Measurements from ENCODE around the gene PTGDR2. TPM values are rescaled to one million over a fixed set of nuclear protein-coding genes. Genes with fewer than 3 reads are reported as not detected.

The PTGDR2 gene
- total and polyA plus RNA-seq, 9 donors, result 0.48 to 1.0 (median 0.71) TPM

DNA sequence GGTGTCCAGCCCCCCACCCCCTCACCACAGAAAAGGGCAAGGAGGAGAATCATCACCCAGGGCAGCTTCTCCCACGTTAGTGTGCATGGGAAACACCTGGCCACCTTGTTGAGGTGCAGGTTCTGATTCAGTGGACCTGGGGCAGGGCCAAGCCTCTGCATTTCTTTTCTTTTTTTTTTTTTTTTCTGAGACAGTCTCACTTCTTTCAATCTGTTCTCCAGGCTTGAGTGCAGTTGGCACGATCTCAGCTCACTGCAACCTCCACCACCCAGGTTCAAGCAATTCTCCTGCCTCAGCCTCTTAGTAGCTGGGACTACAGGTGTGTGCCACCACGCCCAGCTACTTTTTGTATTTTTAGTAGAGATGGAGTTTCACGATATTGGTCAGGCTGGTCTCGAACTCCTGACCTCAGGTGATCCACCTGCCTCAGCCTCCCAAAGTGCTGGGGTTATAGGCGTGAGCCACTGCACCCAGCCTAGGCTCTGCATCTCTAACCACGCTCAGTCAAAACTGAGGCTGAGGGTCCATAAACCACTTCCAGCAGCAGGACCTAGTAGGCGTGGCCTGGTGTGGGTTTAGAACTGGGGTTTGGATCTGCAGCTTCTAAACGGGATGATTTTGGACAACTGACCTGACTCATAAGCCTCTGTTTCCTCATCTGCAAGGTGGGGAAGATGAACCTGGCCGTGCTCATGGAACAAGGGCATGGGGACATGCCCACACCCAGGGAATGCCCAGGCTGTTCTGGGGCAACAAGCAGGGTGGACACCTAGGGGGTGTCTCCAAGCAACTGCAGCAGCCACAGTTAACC, 12.3 kb upstream of the PTGDR2 start:
- H3K27me3 ChIP-seq (ENCODE audit: control insufficient read depth, insufficient read depth, low read length), result no peaks in the 10 kb centered on the region
- no peaks in the 10 kb centered on the region for H3K9me3 ChIP-seq (replicated peaks; ENCODE audit: control insufficient read depth, low read depth, low read length)
- 80% methylated on average over 7 of the region's 10 CpGs for WGBS (ENCODE audit: insufficient coverage)
- H3K4me3 ChIP-seq (ENCODE audit: low read length), result no peak overlapping the region
- H3K36me3 ChIP-seq (ENCODE audit: control insufficient read depth, insufficient read depth, low read length), result no peaks in the 10 kb centered on the region
- peaks cover 38% of the 10 kb centered on the region for H3K4me1 ChIP-seq (ENCODE audit: control insufficient read depth, insufficient read depth, low read length)
- DNase-seq, result no peak
- H3K27ac ChIP-seq (ENCODE audit: low read length), result no peak overlapping the region

DNA sequence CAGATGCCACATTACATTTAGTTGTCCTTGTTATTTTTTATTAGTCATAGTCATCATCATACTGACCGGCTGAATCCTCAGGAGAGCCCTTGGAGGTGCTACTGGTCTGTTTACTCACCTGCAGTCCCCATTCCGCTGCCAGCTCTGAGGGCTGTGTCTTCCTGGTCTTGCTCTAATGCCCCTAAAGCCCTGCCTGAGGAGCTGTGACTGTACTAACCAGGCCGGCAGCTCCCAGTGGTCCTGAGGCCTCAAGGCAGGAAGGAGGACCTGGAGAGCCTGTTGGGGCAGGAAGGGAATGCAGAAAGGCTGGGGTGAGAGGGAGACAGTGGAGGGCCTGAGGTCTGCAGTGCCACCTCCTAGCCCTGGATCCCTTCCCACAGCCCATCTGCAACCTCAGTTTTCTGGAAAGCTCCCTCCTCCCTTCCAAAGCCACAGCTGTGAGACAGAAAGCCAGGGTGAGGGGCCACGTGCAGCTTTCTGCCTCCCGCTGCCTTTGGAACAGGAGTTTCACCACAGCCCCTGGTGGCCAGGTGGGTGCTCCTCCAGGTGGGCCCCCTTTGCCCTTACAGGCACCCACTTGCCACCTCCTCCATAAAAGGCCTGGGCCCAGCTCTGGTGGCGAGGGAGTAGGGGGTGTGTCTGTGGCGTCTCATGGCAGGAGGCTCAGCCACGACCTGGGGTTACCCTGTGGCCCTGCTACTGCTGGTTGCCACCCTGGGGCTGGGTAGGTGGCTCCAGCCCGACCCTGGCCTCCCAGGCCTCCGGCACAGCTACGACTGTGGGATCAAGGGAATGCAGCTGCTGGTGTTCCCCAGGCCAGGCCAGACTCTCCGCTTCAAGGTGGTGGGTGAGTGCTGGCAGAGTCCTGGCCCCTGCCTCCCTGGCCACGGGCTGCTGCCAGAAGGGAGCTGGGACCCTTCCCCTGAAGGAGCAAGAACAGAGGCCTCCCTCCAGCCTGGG, 11.4 kb upstream of the PTGDR2 start, which contains the start of gene ZP1:
ZP1 (plus strand) TSS at position 632 of the 960 bp plus-strand sequence; CDS start at position 652, 20 bp downstream.
- H3K36me3 ChIP-seq (ENCODE audit: control insufficient read depth, insufficient read depth, low read length), result no peaks in the 10 kb centered on the region
- no peak within 1 kb of the TSS for H3K27ac ChIP-seq (ENCODE audit: low read length)
- DNase-seq, result no peak
- H3K27me3 ChIP-seq (ENCODE audit: control insufficient read depth, insufficient read depth, low read length), result no peaks in the 10 kb centered on the region
- peaks cover 29% of the 10 kb centered on the region for H3K4me1 ChIP-seq (ENCODE audit: control insufficient read depth, insufficient read depth, low read length)
- no peak within 1 kb of the TSS for H3K4me3 ChIP-seq (ENCODE audit: low read length)
- WGBS (ENCODE audit: insufficient coverage), result 46% methylated on average over 8 of the region's 13 CpGs
- no peaks in the 10 kb centered on the region for H3K9me3 ChIP-seq (replicated peaks; ENCODE audit: control insufficient read depth, low read depth, low read length)

DNA sequence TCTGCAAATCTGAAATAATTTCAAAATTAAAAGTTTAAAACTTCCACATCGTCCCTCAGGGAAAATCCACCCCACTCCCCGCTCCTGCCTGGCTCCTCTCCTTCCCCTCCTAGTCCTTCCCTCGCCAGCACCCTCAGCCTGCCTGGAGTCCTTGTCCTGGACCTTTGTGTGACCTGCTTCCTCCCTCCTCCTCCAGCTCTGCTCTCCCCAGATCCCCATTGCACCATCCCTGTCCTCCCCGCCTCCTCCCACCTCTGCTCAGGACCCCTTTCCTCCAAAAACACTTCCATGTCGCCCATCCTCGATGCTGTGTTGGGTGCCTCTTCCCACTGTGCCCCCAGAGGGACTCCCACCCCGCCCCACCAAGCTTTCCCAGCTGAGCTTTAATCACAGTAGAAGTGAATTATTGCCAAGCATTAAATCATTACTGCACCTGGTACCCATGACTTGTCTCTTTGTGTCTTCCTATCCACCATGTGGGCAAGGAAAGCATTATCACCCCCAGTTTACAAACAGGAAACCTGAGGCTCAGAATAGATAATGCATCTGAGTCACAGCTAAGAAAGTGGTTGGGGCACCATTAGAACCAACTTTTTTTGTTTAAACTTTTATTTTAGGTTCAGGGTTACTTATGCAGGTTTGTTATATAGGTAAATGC, 9.2 kb upstream of the PTGDR2 start:
- H3K4me1 ChIP-seq (ENCODE audit: control insufficient read depth, insufficient read depth, low read length), result peaks cover 11% of the 10 kb centered on the region
- H3K27ac ChIP-seq (ENCODE audit: low read length), result no peak overlapping the region
- H3K4me3 ChIP-seq (ENCODE audit: low read length), result no peak overlapping the region
- WGBS (ENCODE audit: insufficient coverage), result 50% methylated on average over 7 of the region's 7 CpGs
- H3K9me3 ChIP-seq (replicated peaks; ENCODE audit: control insufficient read depth, low read depth, low read length), result no peaks in the 10 kb centered on the region
- no peaks in the 10 kb centered on the region for H3K27me3 ChIP-seq (ENCODE audit: control insufficient read depth, insufficient read depth, low read length)
- DNase-seq, result no peak
- H3K36me3 ChIP-seq (ENCODE audit: control insufficient read depth, insufficient read depth, low read length), result no peaks in the 10 kb centered on the region

DNA sequence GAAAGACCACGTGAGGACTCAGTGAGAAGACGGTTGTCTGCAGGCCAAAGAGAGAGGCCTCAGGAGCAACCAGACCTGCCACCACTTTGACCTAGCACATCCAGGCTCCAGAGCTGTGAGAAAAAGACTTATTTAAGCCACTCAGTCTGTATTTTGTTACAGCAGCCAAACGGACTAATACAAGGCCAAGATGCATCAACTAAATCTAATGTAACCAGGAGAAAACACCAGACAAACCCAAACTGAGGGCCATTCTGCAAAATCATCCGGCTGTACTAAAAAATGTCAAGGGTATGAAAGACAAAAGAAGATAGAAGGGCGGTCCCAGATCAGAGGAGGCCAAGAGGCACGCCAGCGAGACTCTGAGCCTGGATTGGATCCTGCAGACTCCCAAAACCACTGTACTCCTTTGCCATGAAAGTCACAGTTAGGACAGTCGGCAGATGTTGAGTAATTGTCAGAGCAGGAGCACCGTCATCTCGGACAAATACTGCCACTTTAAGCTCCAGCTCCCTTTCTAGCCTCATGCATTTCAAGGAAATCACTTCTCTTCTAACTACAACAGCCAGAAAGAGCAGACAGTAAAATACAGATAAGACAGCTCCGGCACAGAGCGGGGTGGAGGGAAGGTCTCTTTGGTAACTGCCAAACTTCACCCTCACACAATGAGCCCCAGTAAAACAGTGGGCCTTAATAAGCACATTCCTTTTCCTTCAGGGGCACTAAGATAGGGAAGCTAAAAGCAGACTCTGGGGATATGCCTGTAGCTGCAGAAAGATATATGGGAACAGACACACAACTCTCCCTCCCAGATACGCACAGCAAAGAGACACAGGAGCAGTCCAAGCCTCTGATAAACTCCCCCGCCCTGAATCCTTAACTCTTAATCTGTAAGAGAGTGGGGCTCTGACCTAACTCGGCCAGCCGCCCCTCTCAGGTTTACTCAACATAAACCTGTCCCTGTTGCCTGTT, 8.1 kb upstream of the PTGDR2 start:
- no peak overlapping the region for H3K4me3 ChIP-seq (ENCODE audit: low read length)
- WGBS (ENCODE audit: insufficient coverage), result 74% methylated on average over 4 of the region's 16 CpGs
- no peak for DNase-seq

DNA sequence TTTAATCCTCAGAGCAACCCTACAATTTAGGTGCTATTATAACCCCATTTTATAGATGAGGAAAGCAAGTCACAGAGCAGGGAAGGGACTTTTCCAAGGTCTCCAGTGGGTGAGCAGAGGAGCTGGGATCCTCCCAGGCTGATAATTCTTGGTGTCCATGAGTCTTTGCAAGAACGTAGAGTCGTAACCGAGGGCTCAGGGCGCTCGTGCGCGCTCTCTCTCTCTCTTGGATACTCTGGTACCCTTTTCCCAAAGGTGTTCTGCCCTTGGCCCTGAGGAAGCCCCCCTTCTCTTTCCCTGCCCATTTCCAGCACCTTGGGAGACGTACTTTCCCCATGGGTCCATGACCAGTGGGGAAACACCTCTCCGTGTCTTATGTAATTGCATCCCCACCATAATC, 6.4 kb upstream of the PTGDR2 start:
- no peak for DNase-seq

More for the DNA sequence above, 8.1 kb upstream of the PTGDR2 start:
- Histone ChIP-seq H3K9me3 (replicated peaks; ENCODE audit: control insufficient read depth, low read depth, low read length) (no peaks in the 10 kb centered on the region), H3K27ac (ENCODE audit: low read length) (no peak overlapping the region), H3K27me3 (ENCODE audit: control insufficient read depth, insufficient read depth, low read length) (no peaks in the 10 kb centered on the region), H3K4me1 (ENCODE audit: control insufficient read depth, insufficient read depth, low read length) (peaks cover 10% of the 10 kb centered on the region), H3K36me3 (ENCODE audit: control insufficient read depth, insufficient read depth, low read length) (no peaks in the 10 kb centered on the region)

DNA sequence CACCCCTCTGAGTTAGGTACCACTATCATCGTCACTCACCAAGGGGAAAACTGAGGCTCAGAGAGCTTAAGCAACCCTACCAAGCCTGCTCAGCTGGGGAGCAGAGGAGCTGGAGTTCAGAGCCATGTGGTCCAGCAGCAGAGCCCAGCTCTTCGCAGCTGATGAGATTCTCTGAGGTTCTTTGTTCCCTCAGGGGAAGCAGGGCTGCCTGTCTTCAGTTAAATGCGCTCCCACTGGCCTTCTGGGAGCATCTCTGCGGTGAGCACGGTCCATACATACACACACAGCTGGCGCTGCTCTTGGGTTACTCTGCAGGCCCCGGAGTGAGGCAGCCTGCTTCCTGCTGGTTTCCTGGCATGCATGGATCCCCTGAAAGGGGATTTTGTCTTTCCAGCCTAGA, 5.2 kb upstream of the PTGDR2 start:
- H3K4me1 ChIP-seq (ENCODE audit: control insufficient read depth, insufficient read depth, low read length), result peaks cover 6% of the 10 kb centered on the region
- no peak overlapping the region for H3K4me3 ChIP-seq (ENCODE audit: low read length)
- no peaks in the 10 kb centered on the region for H3K9me3 ChIP-seq (replicated peaks; ENCODE audit: control insufficient read depth, low read depth, low read length)
- no peaks in the 10 kb centered on the region for H3K27me3 ChIP-seq (ENCODE audit: control insufficient read depth, insufficient read depth, low read length)
- 22% methylated on average over 6 of the region's 7 CpGs for WGBS (ENCODE audit: insufficient coverage)
- no peaks in the 10 kb centered on the region for H3K36me3 ChIP-seq (ENCODE audit: control insufficient read depth, insufficient read depth, low read length)
- peak; percentile 53 for DNase-seq
- no peak overlapping the region for H3K27ac ChIP-seq (ENCODE audit: low read length)

More for the DNA sequence above, 6.4 kb upstream of the PTGDR2 start:
- 82% methylated on average over 9 of the region's 9 CpGs for WGBS (ENCODE audit: insufficient coverage)
- Histone ChIP-seq H3K4me1 (ENCODE audit: control insufficient read depth, insufficient read depth, low read length) (peaks cover 4% of the 10 kb centered on the region), H3K9me3 (replicated peaks; ENCODE audit: control insufficient read depth, low read depth, low read length) (no peaks in the 10 kb centered on the region), H3K36me3 (ENCODE audit: control insufficient read depth, insufficient read depth, low read length) (no peaks in the 10 kb centered on the region), H3K27ac (ENCODE audit: low read length) (no peak overlapping the region), H3K4me3 (ENCODE audit: low read length) (no peak overlapping the region), H3K27me3 (ENCODE audit: control insufficient read depth, insufficient read depth, low read length) (no peaks in the 10 kb centered on the region)

DNA sequence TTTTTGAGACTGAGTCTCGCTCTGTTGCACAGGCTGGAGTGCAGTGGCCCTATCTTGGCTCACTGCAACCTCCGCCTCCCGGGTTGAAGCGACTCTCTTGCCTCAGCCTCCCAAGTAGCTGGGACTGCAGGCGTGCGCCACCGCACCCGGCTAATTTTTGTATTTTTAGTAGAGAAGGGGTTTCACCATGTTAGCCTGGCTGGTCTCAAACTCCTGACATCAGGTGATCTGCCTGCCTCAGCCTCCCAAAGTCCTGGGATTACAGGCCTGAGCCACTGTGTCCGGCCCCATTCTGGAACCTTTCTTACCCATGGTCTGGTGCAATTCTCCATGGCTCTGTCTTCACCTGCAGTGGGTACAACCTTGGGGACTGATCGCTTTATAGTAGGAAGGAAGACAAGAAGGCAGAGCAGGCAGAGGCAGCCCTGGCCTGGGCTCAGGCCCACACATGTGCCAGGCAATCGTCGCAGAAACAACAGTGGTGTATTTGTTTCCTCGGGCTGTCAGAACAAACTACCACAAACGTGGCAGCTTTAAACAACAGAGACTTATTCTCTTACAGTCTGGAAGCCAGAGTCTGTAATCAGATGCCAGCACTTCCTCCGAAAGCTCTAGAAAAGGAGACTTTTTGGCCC, 4.0 kb upstream of the PTGDR2 start:
- DNase-seq, result no peak
- peaks cover 15% of the 10 kb centered on the region for H3K4me1 ChIP-seq (ENCODE audit: control insufficient read depth, insufficient read depth, low read length)
- WGBS (ENCODE audit: insufficient coverage), result 90% methylated on average over 9 of the region's 15 CpGs

DNA sequence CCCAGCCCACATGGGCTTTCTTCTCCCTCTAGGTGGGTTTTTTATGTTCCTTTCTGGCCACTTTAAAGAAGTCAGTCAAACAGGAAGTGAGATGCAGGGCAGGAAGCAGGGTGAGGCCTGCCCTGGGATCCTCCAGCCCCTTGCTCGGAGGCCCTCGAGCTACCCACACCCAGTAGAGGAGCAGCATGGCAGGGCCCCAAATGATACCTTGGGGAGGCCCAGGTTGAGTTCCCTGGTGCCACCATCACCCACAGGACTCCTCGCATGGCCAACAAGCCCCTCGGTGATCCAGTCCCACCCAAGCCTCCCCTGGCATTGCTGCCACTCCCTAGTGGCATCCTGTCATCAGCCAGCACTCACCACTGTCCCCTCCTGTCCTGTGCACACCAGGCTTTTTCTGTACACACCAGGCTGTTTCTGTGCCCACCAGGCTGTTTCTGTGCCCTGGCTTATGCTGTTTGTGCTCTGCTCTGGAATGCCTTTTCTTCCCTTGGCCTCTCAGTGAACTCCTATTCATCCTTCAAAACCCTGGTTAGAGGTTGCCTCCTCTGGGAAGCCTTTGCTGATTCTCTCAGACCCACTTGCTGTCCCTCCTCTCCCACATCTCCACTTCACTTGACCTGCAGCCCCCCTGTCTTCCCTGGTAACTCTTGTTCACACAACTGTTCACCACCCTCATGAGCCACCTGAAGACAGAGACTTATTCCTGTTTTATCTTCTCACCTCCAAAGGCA, 3.1 kb upstream of the PTGDR2 start:
- DNase-seq, result no peak
- WGBS (ENCODE audit: insufficient coverage), result 80% methylated on average over 3 of the region's 4 CpGs

More for the DNA sequence above, 4.0 kb upstream of the PTGDR2 start:
- Histone ChIP-seq H3K27me3 (ENCODE audit: control insufficient read depth, insufficient read depth, low read length) (no peaks in the 10 kb centered on the region), H3K36me3 (ENCODE audit: control insufficient read depth, insufficient read depth, low read length) (no peaks in the 10 kb centered on the region), H3K27ac (ENCODE audit: low read length) (no peak overlapping the region), H3K9me3 (replicated peaks; ENCODE audit: control insufficient read depth, low read depth, low read length) (no peaks in the 10 kb centered on the region), H3K4me3 (ENCODE audit: low read length) (no peak overlapping the region)

More for the DNA sequence above, 3.1 kb upstream of the PTGDR2 start:
- Histone ChIP-seq H3K4me3 (ENCODE audit: low read length) (no peak overlapping the region), H3K4me1 (ENCODE audit: control insufficient read depth, insufficient read depth, low read length) (peaks cover 15% of the 10 kb centered on the region), H3K27me3 (ENCODE audit: control insufficient read depth, insufficient read depth, low read length) (no peaks in the 10 kb centered on the region), H3K27ac (ENCODE audit: low read length) (no peak overlapping the region), H3K9me3 (replicated peaks; ENCODE audit: control insufficient read depth, low read depth, low read length) (no peaks in the 10 kb centered on the region), H3K36me3 (ENCODE audit: control insufficient read depth, insufficient read depth, low read length) (no peaks in the 10 kb centered on the region)
